NCI-H1417 treated with DMSO at 0.1 percent for 48 hours (cell line): ENCODE measurements around the gene CSRNP3.
"Not testable (repeated sequence)": the region's sequence is repeated elsewhere in the genome, so short reads cannot be mapped to it uniquely, and the experiment has no call there.

Source experiments
- DNase-seq: peaks from one replicate; lab custom pipeline; 2025; lab: John Stamatoyannopoulos, UW

The CSRNP3 gene

GRCh38 chr2:165587335-165587938 lies 117.9 kb downstream of the CSRNP3 start:
- DNase-seq, result no peak

GRCh38 chr2:165590999-165591398 lies 121.5 kb downstream of the CSRNP3 start:
- not testable (repeated sequence) for DNase-seq

GRCh38 chr2:165593081-165593480 lies 123.6 kb downstream of the CSRNP3 start:
- no peak for DNase-seq

DNA sequence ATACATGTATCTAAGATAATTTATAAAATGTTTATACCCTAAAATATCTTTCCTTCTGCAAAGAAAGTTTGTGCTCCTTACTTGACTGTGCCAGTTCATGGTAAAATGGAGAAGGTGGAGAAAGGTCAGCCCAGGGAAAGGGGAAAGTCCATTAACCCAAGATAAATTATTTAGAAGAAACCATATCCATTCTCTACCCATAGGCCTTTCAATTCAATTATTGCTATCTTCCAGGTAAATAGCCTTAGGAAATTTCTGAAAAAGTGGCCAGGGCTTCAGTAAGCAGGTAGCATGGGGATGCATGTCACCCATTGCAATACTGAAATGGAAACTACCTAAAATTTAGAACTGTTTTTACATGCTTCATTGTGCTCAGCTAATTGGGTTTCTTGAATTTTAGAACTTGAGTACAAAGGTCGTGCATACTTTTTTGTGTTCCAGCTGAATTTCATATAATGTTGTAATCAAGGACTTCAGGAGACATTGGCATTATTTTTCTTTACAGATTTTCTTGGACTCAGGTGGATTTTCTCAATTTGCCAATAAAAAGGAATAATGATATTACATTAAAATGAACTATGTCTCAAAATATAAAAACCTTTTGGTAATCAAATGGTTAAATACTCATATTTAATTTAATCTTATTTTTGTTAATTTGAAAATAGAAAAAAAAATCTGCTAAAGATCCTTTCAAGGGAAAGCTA lies 124.9 kb downstream of the CSRNP3 start:
- DNase-seq, result no peak

GRCh38 chr2:165594935-165595255 lies 125.4 kb downstream of the CSRNP3 start:
- no peak for DNase-seq

DNA sequence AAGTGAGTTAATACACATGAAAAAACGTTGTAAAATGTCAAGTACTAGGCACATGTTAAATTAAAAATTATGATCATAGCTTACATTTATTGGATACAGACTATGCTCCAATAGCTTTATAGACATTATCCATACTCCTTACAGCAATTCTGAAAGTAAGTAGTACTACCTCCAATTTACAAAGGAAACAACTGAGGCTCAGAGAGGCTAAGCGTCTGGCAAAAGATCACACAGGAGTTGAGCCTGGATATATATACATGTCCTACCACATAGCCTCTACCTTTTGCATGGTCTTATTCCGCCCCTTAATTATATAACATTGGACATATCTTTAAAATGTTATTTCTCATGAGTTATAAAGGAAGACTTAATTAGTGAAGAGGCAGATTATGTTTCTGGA lies 127.3 kb downstream of the CSRNP3 start:
- DNase-seq, result no peak

GRCh38 chr2:165601065-165601830 lies 131.8 kb downstream of the CSRNP3 start:
- DNase-seq, result no peak

DNA sequence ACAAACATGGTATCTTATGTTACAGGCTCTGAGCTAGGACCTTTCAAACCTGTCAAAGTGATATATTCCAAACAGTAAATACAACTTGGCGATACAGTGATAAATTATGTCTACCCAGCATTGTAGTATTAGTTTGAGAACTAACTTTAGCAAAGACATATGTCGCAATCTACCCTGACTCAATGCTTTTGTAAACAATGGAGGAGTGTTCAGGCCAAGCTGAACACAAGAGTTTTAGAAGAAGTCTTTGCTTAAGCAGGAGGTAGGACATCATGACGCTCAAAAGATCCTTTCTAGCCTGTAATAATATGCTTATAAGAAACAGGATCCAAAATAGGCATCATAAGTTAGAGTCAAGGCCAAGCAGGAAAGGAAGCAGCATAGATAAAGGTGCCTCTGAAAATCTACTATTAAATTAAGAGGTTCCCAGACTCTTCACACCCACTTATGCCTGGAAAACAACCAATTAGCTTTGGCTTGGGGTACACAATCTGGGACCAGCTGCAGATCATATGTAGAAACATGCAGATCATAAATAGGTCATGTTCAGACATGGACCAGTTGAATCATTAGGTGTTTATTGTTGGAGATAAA lies 132.5 kb downstream of the CSRNP3 start:
- DNase-seq, result no peak

- no peak for DNase-seq
Measured at GRCh38 chr2:165609672-165610071, 140.2 kb downstream of the CSRNP3 start.

- DNase-seq, result no peak
Measured at GRCh38 chr2:165610591-165611029, 141.1 kb downstream of the CSRNP3 start.

- DNase-seq, result no peak
Measured at GRCh38 chr2:165617741-165618481, 148.4 kb downstream of the CSRNP3 start.

- DNase-seq, result no peak
Measured at GRCh38 chr2:165618806-165619205, 149.3 kb downstream of the CSRNP3 start.

DNA sequence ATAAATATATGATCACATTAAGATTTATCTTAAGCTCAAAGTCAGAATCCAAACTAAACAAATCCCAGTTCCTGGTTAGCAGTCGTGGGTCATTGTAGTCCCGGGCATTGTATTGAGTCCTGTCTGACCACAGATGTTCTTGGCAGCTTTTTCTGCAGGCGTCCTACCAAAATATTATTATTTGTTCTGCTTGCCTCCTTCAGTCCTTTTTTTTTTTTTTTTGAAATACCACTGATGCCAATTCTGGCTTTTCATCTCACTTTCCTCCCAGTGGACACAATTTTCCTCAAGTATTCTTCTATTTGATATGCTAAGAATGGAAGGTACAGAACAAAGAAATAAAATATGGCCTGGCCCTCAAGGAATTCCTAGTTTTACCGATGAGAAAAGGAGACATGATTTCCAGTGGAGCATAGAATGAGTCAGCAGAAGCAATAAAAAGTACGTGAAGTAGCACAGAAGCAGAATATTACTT lies 151.6 kb downstream of the CSRNP3 start:
- DNase-seq, result no peak

- no peak for DNase-seq
Measured at GRCh38 chr2:165623161-165623560, 153.7 kb downstream of the CSRNP3 start.

DNA sequence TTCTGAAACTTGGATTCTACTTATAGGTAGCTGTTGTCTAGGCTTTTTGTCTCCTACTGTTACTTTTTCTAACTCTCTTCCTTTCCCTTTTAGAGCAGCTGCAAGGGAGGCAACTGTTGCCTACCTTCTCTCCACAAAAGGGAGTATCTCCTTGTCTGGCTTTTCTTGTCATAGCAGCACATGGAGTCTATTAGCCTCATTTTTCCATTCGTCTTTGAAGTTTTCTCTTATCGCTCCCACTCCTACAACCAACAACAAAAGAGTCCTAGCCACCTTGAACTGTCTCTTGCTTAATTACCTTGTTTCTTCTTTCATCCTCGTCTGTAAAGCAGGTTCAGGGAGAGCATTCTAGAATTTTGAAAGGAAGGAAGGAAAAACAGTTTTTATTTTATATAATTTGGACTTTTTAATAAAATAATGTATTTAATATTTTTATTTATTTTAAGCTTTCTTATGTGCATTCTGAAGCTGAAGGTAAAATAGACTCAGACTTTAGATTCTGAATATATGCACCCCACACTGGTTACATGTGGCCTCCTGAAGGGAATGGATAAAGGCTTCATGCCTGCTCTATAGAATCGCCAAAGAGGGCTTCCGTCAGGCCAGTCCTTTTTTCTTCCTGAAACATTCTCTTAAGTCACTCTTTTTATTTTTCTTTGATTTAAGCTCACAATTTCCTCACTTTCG lies 154.4 kb downstream of the CSRNP3 start:
- no peak for DNase-seq

- no peak for DNase-seq
Measured at GRCh38 chr2:165624470-165624800, 154.9 kb downstream of the CSRNP3 start.

DNA sequence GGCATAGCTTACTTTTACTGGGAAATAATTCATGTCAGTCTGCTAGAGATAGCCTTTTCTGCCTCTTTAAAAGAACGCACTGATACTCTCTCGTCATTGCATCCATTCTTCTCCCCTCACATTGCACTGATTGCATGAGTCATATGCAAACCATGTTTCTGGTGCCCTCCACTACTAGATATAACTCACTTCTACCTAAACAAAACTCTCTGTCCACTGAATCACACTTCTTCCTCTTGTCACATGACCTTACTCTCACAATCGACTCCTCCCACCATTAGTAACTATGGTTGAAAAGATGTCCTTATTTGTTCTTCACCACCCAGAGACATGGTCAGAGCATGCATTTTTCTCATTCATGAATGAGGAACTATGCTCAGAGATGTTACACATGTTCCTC lies 158.0 kb downstream of the CSRNP3 start:
- DNase-seq, result no peak

- DNase-seq, result no peak
Measured at GRCh38 chr2:165629776-165630175, 160.3 kb downstream of the CSRNP3 start.

- no peak for DNase-seq
Measured at GRCh38 chr2:165630236-165630635, 160.7 kb downstream of the CSRNP3 start.

DNA sequence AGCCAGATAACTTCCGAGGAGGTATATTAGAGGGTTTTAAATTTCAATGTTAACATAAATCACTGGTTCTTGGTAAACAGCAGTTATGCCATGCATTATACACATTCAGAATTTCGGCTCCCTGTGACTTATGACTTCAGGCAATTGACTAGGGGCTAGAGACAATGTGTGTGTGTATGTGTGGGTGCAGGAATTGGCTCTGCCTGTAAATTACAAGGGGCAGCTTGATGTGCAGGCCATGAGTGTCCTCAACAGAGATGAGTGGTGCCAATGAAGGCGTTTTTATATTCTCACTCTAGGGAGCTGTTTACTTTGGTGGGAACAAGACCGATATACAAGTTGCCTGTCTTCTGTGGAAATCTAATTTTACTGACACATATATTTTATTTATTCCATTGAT lies 161.6 kb downstream of the CSRNP3 start:
- peak; percentile 39 for DNase-seq

DNA sequence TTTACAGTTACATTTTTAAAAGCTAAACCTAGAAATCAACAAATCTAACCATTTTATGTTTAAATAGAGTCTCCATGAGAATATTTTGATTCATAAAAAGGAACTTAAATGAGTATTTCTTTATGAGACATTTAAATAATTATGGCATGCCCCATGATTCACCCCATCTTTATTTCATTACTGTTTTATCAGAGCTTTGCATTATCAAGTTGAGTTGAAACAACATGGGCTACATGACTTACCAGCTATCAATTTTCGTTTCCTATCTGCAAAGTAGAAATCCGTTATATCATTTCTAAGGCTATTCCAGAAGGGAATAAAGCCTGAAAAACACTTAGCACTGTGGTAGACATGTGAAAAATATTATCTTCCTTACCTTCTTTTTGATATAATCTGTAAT lies 163.1 kb downstream of the CSRNP3 start:
- no peak for DNase-seq

DNA sequence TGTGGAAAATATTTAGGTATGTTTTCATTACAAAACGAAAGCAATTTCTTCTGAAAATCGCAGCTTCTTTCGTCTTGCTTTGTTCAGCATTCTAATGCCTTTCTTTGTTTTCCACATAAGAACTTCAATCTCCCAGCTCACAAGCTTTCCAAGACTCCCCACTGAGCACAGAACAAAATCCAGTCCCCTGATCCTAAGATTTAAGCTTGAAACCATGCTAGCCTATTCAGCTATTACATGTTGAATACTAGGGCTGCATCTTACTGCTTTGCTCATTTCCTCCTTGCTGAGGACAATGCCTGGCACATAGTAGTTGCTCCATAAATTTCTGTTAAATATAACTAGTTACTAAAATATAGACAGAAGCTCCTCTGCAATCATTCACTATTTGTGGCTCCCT lies 163.9 kb downstream of the CSRNP3 start:
- DNase-seq, result no peak
